Activated naive CD8-positive, alpha-beta T cell (primary cell): Measurements from ENCODE around the gene SAP30L.

Experiments used
- H3K27ac Mint-ChIP-seq: one replicate; pipeline ENCODE4 v1.8.0; 2021; ENCODE audit warnings: mixed read lengths
- H3K27me3 Mint-ChIP-seq: one replicate; pipeline ENCODE4 v1.8.0; 2021; ENCODE audit warnings: mixed read lengths
- H3K36me3 Mint-ChIP-seq: one replicate; pipeline ENCODE4 v1.8.0; 2021; ENCODE audit warnings: mixed read lengths
- H3K4me1 Mint-ChIP-seq: one replicate; pipeline ENCODE4 v1.8.0; 2021; ENCODE audit warnings: low read depth, mixed read lengths
- H3K4me3 Mint-ChIP-seq: one replicate; pipeline ENCODE4 v1.8.0; 2021; ENCODE audit warnings: mild to moderate bottlenecking, mixed read lengths
- H3K9me3 Mint-ChIP-seq: one replicate; pipeline ENCODE4 v1.8.0; 2021; ENCODE audit warnings: low read depth, mixed read lengths

SAP30L gene

DNA sequence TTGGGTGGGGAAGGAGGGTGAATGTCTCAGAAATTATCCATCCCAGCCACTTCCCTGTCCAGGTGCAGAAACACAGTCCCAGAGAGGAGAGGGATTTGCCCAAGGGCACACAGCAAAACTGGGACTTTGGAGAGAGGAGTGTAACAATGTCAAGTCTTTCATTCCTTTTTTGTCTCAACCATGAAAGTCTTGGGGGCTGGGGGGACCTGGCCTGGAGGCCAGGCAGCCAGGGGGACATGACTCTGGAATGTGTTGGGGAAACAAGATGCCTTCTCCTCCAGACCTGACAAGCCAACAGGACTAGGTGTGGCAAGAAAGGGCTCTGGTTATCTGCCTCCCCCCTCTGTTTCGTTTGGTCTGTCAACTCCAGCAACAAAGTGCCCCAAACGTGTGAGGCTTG is 46.1 kb downstream of the SAP30L start:
- Mint-ChIP-seq H3K27ac (no peak overlapping the region), H3K9me3 (no peaks in the 10 kb centered on the region), H3K36me3 (no peaks in the 10 kb centered on the region), H3K27me3 (peaks cover 33% of the 10 kb centered on the region), H3K4me1 (peaks cover 8% of the 10 kb centered on the region), H3K4me3 (no peak overlapping the region)

DNA sequence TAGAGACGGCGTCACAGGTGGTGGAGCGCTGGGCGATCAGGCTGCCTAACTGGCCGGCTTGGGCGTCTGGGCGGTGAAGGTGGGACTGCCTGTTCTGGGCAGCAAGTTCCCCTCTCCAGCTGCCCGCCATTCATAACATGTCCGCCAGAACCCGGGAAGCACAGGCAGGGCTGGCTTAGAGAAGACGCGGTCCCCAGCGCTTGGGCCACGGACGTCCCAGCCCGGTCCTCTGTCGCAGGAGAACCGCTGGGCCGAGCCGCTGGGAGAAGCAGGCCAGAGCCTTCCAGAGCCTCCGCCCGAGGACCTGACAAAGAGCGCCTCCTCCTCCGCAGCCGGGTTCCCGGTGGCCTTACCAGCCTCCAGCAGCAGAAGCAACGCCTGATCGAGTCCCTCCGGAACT is 47.5 kb downstream of the SAP30L start:
- Mint-ChIP-seq H3K9me3 (no peaks in the 10 kb centered on the region), H3K4me3 (no peak overlapping the region), H3K4me1 (no peaks in the 10 kb centered on the region), H3K36me3 (no peaks in the 10 kb centered on the region), H3K27ac (no peak overlapping the region), H3K27me3 (peaks cover 32% of the 10 kb centered on the region)

DNA sequence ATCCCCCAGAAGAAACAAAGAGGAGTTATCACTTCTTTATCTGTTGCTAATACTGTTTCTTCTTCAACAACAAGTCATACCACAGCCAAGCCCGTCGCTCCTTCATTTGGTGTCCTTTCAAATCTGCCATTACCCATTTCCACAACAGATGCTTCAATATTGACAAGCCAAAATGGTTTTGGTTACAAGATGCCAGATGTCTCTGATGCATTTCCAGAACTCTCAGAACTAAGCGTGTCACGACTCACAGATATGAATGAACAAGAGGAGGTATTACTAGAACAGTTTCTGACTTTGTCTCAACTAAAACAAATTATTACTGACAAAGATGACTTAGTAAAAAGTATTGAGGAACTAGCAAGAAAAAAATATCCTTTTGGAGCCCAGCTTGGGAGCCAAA is 48.2 kb downstream of the SAP30L start:
- Mint-ChIP-seq H3K4me3 (no peak overlapping the region), H3K9me3 (no peaks in the 10 kb centered on the region), H3K27me3 (peaks cover 28% of the 10 kb centered on the region), H3K36me3 (no peaks in the 10 kb centered on the region), H3K4me1 (no peaks in the 10 kb centered on the region), H3K27ac (no peak overlapping the region)

DNA sequence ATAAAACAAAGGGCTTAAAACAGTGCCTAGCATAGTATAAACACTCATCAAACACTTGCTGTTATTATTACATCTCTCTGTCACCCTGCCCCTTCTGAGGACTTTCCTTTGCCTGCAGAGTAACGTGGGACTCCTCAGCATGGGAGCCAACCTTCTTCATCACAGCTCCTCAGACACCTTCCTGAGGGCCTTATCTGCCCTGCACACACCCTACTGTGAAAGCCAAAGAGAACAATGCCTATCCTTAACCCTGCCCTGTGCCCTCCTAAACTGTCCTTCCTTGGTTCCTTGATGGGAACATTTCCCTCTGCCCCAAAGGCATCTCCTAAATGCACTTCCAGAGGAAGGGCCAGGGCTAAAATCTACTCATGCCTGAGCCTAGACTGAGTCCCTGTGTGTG is 52.8 kb downstream of the SAP30L start:
- no peaks in the 10 kb centered on the region for H3K36me3 Mint-ChIP-seq
- no peak overlapping the region for H3K27ac Mint-ChIP-seq
- peaks cover 15% of the 10 kb centered on the region for H3K27me3 Mint-ChIP-seq
- no peaks in the 10 kb centered on the region for H3K9me3 Mint-ChIP-seq
- H3K4me3 Mint-ChIP-seq, result no peak overlapping the region
- H3K4me1 Mint-ChIP-seq, result no peaks in the 10 kb centered on the region

DNA sequence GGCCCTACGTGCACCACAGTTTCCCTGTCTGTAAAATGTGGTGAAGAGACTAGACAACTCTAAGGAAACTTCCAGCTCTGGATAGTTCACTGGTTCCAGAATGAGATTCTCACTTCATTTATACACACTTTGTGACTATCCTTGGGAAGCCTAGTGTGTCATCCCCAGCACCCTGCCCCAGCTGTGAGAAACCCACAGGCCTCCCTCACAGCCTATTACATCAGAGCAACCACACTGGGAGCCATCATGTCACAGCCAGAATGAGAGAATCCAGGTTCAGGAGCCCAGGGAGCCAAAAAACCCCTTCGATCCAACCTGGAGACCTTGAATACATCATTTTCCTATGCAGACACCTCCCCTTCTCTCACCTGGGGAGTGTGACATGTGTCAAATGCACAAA is 53.2 kb downstream of the SAP30L start:
- Mint-ChIP-seq H3K36me3 (no peaks in the 10 kb centered on the region), H3K27ac (no peak overlapping the region), H3K4me3 (no peak overlapping the region), H3K9me3 (no peaks in the 10 kb centered on the region), H3K27me3 (peaks cover 11% of the 10 kb centered on the region), H3K4me1 (no peaks in the 10 kb centered on the region)

DNA sequence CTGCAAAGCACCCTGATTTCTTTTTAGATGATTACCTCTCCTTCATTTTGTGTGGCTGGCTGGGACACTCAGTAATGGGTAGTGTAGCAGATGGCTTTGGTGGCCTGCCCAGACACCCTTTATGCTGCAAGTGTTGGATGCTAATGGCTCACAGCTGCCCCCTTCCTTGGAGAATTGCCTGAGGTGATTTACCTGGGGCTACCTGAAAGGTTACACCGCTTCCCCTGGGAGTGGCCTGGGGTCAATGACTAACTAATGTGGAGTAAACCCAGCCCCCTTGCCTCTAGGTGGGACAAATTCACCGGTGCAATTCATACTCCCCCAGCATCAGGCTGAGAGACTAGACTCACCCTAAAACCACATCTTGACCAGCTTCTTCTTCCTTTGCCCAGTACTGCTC is 55.8 kb downstream of the SAP30L start:
- no peak overlapping the region for H3K4me3 Mint-ChIP-seq
- H3K27ac Mint-ChIP-seq, result no peak overlapping the region
- H3K9me3 Mint-ChIP-seq, result no peaks in the 10 kb centered on the region
- peaks cover 6% of the 10 kb centered on the region for H3K27me3 Mint-ChIP-seq
- H3K4me1 Mint-ChIP-seq, result no peaks in the 10 kb centered on the region
- no peaks in the 10 kb centered on the region for H3K36me3 Mint-ChIP-seq

DNA sequence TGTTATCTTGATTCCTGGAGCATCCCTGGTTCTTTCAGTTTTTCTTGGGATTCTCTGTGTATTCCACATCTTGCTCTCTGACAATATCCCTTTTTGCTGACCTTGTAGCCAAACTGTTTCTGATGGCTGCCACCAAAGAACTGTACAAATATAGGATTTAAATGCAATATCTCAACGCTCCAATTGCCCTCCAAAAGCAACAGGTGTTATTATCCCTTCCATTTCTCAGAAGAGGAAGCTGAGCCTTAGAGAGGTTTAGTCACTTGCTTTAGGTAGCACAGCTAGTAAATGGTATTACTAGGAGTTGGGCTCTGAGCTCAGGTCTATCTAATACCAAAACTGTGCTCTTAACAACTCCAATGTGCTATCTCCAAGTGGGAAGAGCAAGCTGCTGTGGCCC is 56.4 kb downstream of the SAP30L start:
- H3K36me3 Mint-ChIP-seq, result no peaks in the 10 kb centered on the region
- H3K27ac Mint-ChIP-seq, result no peak overlapping the region
- no peaks in the 10 kb centered on the region for H3K9me3 Mint-ChIP-seq
- peaks cover 6% of the 10 kb centered on the region for H3K27me3 Mint-ChIP-seq
- no peak overlapping the region for H3K4me3 Mint-ChIP-seq
- no peaks in the 10 kb centered on the region for H3K4me1 Mint-ChIP-seq

DNA sequence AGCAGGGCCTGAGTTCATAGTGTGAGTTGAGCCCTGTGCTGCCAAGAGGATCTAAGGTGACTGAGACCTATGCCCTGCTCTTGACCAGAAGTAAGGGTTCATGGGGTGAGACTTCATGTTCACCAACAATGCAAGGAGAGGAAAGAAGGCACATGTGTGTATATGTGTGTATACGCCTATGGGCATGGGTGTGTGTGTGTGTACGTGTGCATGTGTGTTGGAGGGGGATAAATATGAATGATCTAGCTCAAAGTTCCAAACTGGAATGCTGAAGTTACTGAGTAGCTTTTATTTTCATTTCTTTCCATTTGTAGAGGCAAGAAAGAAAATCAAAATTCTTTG is 57.9 kb downstream of the SAP30L start:
- Mint-ChIP-seq H3K27me3 (peaks cover 2% of the 10 kb centered on the region), H3K9me3 (no peaks in the 10 kb centered on the region), H3K4me3 (no peak overlapping the region), H3K4me1 (no peaks in the 10 kb centered on the region), H3K27ac (no peak overlapping the region), H3K36me3 (no peaks in the 10 kb centered on the region)

DNA sequence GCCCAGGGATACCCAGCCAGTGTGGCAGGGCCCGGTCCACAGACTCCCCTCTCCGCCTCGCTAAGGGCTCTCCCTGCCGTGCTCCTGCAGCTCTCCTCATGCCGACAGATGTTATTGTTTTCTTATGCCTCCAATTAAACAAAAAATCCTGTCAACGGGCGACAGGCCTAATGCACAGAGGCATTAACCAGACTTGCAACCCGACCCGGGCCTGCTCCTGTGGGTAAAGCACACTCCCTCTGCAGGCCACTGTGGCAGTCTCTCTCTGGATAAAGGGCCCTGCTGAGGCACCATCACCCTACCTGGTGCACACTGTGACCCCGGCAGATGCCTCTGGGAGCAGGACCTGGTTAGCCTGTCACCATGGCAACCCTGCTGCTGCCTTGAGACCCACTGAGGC is 59.8 kb downstream of the SAP30L start:
- no peak overlapping the region for H3K27ac Mint-ChIP-seq
- no peaks in the 10 kb centered on the region for H3K9me3 Mint-ChIP-seq
- no peaks in the 10 kb centered on the region for H3K36me3 Mint-ChIP-seq
- H3K4me1 Mint-ChIP-seq, result no peaks in the 10 kb centered on the region
- H3K27me3 Mint-ChIP-seq, result peaks cover 2% of the 10 kb centered on the region
- H3K4me3 Mint-ChIP-seq, result no peak overlapping the region

DNA sequence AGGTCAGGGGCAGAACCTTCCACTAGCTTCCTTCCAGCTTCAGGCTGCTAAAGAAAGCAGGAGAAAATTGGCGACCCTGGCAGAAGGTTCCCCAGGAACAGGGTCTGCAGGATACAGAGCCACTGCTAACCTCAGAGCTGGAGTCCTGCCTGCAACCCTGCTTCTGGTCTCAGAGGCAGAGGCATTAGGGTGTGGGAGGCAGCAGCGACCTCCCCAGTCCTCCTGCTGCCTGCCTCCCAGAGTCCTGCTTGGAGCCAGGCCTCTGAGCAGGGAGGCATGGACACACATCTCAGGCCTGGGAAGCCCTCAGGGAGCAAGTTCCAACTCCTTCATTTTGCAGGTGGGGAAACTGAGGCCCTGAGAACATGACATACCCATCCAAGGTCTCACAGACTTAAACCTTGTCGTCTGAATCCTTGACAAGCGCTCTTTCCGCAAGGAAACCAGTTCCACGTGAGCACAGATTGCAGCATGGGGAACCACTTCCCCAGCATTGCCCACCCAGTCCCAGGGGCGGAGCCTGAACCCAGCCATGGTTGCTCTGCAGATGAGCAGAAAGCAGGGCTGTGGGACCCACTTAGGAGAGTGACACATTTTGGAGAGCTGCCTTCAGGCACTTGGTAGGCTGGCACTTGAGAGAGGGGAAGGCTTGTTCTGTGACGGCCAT is 60.4 kb downstream of the SAP30L start:
- no peaks in the 10 kb centered on the region for H3K36me3 Mint-ChIP-seq
- no peaks in the 10 kb centered on the region for H3K4me1 Mint-ChIP-seq
- H3K27me3 Mint-ChIP-seq, result peaks cover 2% of the 10 kb centered on the region
- no peak overlapping the region for H3K27ac Mint-ChIP-seq
- no peaks in the 10 kb centered on the region for H3K9me3 Mint-ChIP-seq
- no peak overlapping the region for H3K4me3 Mint-ChIP-seq

DNA sequence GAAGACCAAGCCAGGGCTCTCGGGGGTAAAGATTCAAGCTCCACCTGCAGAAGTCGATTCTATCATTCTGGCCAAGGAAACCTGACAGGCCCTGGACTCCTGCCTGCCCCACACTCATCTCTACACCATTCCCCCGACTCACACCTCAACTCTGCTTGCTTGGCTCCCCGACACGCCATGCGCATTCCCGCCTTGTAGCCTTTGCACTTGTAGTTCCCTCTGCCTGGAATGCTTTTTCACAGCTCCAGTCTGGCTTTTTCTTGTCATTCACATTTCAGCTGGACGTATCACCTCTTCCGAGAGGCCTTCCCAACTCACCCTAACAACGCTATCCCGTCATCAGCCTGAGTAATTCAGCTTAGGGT is 60.9 kb downstream of the SAP30L start:
- Mint-ChIP-seq H3K9me3 (no peaks in the 10 kb centered on the region), H3K27me3 (peaks cover 2% of the 10 kb centered on the region), H3K27ac (no peak overlapping the region), H3K4me3 (no peak overlapping the region), H3K36me3 (no peaks in the 10 kb centered on the region), H3K4me1 (no peaks in the 10 kb centered on the region)

DNA sequence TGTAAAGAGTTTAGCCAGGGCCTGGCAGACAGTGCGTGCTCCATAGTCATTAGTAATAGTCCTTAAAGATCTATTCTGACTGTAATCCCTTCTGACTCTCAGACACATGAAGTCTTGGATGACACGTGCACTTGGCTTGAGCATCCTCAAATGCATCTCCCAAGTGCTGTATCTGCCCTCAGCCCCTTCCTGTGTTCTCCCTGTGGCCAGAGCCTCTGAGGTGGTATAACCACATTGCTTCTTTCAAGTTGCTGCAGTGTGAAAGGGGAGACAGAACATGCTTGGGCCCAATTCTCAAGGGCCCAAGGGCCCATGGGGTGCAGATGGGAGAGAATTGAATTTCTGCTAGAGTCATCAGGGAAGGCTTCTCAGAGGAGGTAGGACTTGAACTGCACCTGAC is 62.3 kb downstream of the SAP30L start:
- Mint-ChIP-seq H3K4me1 (no peaks in the 10 kb centered on the region), H3K9me3 (no peaks in the 10 kb centered on the region), H3K27ac (no peak overlapping the region), H3K4me3 (no peak overlapping the region), H3K36me3 (no peaks in the 10 kb centered on the region), H3K27me3 (no peaks in the 10 kb centered on the region)

DNA sequence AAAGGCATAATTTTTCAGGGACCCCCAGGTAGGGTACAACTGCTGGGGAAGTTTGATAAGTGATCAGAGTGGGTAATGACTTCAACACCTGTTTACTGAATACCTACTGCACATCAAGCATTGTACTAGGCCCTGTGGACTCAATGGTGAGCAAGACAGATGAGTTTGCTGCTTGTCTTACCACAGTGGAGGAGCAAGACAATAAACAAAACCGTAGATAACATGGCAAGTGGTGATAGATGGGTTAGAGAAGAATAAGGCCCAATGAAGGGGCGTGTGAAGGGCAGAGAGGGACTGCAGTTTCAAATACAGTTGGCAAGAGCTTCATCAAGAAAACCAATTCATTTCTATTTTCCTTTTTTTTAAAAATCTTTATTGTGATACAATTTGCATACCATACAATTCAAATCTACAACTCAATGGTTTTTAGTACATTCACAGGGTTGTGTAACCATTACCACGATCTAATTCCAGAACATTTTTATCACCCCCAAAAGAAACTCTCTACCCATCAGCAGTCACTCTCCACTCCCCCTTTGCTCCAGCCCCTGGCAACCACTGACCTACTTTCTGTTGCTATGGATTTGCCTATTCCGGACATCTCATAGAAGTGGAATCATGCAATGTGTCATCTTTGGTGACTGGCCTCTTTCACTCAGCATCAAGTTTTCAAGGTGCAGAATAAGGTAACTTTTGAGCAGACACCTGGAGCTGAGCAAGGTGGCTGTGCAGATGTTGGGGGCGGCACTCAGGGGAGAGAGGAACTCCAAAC is 64.2 kb downstream of the SAP30L start:
- H3K4me3 Mint-ChIP-seq, result no peak overlapping the region

More for the DNA sequence above, 64.2 kb downstream of the SAP30L start:
- Mint-ChIP-seq H3K4me1 (peaks cover 6% of the 10 kb centered on the region), H3K9me3 (no peaks in the 10 kb centered on the region), H3K36me3 (no peaks in the 10 kb centered on the region), H3K27me3 (peaks cover 6% of the 10 kb centered on the region), H3K27ac (no peak overlapping the region)
